ENCODE results near the gene LOXL3. TPM values are rescaled to one million over a fixed set of nuclear protein-coding genes. Genes with fewer than 3 reads are reported as not detected.
A peak's percentile ranks its signal among the peaks of the same experiment; 100 is the strongest.

The LOXL3 gene
- total RNA-seq, 1 experiment from 2014 or later = 29.0 TPM

DNA sequence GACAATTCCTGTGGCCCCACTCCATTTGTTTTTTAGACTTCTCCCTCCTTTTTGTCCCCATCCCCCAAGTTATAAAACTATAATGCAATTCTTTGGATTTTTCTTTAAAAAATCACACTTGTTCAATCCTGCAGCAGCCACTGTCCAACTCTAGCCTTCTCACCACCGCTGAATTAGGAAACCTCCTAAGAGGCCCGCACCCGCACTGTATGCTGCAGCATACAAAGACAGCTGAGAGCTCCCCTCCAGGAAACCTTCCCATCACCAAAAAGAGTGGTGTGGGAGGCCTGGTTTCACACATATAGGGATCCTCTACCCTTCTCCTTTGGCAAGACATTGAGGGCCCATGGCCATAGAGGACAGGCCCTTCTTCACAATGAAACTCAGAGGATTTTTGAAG is 49.2 kb downstream of the LOXL3 start:
- Mint-ChIP-seq H3K36me3 (ENCODE audit: insufficient read depth in 1 of 3, low read depth in 3 of 3) (peaks cover 24 to 33% (median 24%) of the 10 kb centered on the region in 3 experiments), H3K4me1 (peaks cover 56 to 63% of the 10 kb centered on the region in 2 experiments), H3K9me3 (peaks cover 3 to 5% of the 10 kb centered on the region in 2 experiments; a peak in 3 of 5 replicates), H3K27ac (no peak overlapping the region), H3K27me3 (ENCODE audit: low read depth) (peaks cover 79% of the 10 kb centered on the region), H3K4me3 (peak overlapping the region in 1 of 2 experiments; percentile 85; a peak in 3 of 5 replicates)
- no peak overlapping the region for H3K18ac ChIP-seq (ENCODE audit: insufficient read length, low read depth, low read length)
- H3K14ac ChIP-seq (ENCODE audit: insufficient read depth, low read length) = no peak overlapping the region
- no peak overlapping the region for H2BK120ac ChIP-seq (ENCODE audit: low read depth, low read length, poor library complexity, severe bottlenecking)
- no peak overlapping the region for H4K5ac ChIP-seq (ENCODE audit: insufficient read length, low read depth, low read length)
- H4K91ac ChIP-seq (ENCODE audit: insufficient read length, low read depth, low read length) = no peak overlapping the region
- H2BK5ac ChIP-seq (ENCODE audit: insufficient read length, low read length) = no peak overlapping the region
- no peak overlapping the region for H2BK15ac ChIP-seq (ENCODE audit: low read depth, low read length)
- H2BK12ac ChIP-seq (ENCODE audit: insufficient read length, low read depth, low read length) = no peak overlapping the region
- no peak overlapping the region for H3K4ac ChIP-seq (ENCODE audit: low read depth, low read length)
- H4K8ac ChIP-seq (replicated peaks; ENCODE audit: insufficient read length, low read depth, low read length) = no peak overlapping the region
- H3K23me2 ChIP-seq (ENCODE audit: insufficient read length, low read depth, low read length, poor library complexity, severe bottlenecking) = peaks cover 25% of the 10 kb centered on the region
- no peaks in the 10 kb centered on the region for H3K9me3 ChIP-seq (ENCODE audit: control insufficient read depth, low read depth, low read length)
- H3K56ac ChIP-seq (ENCODE audit: insufficient read length, low read depth, low read length) = no peak overlapping the region
- H3K79me2 ChIP-seq (ENCODE audit: insufficient read depth, low read length) = no peaks in the 10 kb centered on the region
- H3K79me1 ChIP-seq (ENCODE audit: insufficient read depth, low read depth, low read length, poor library complexity, severe bottlenecking) = no peaks in the 10 kb centered on the region
- no CpG with 5 or more reads among the region's 3 CpGs for WGBS (ENCODE audit: extremely low coverage, insufficient read length, low lambda C conversion rate)
- TF ChIP-seq, protein P1, sequence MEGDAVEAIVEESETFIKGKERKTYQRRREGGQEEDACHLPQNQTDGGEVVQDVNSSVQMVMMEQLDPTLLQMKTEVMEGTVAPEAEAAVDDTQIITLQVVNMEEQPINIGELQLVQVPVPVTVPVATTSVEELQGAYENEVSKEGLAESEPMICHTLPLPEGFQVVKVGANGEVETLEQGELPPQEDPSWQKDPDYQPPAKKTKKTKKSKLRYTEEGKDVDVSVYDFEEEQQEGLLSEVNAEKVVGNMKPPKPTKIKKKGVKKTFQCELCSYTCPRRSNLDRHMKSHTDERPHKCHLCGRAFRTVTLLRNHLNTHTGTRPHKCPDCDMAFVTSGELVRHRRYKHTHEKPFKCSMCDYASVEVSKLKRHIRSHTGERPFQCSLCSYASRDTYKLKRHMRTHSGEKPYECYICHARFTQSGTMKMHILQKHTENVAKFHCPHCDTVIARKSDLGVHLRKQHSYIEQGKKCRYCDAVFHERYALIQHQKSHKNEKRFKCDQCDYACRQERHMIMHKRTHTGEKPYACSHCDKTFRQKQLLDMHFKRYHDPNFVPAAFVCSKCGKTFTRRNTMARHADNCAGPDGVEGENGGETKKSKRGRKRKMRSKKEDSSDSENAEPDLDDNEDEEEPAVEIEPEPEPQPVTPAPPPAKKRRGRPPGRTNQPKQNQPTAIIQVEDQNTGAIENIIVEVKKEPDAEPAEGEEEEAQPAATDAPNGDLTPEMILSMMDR (conservative IDR thresholded peaks at IDR 0.05) = no peak
- DNase-seq = no peak
- no peak overlapping the region for H3K23ac ChIP-seq (ENCODE audit: insufficient read length, low read depth, low read length)
- H3K4me1 ChIP-seq (ENCODE audit: insufficient read depth, low read length) = peaks cover 4% of the 10 kb centered on the region; the same call in 1 of the 2 replicates
- H2AK5ac ChIP-seq (ENCODE audit: insufficient read length, low read length) = no peak overlapping the region
- H3K27ac ChIP-seq (ENCODE audit: insufficient read length, low read depth, low read length) = no peak overlapping the region
- H3T11ph ChIP-seq (ENCODE audit: low read length) = no peak overlapping the region
- H3K4me2 ChIP-seq (ENCODE audit: insufficient read depth, insufficient read length, low read length) = no peak overlapping the region
- H2BK20ac ChIP-seq (ENCODE audit: low read depth, low read length, poor library complexity, severe bottlenecking) = no peak overlapping the region
- peaks cover 56% of the 10 kb centered on the region for H3K27me3 ChIP-seq (ENCODE audit: insufficient read depth, low read length)
- H2AFZ ChIP-seq (ENCODE audit: low read length) = no peak overlapping the region
- no peaks in the 10 kb centered on the region for H4K20me1 ChIP-seq (ENCODE audit: control insufficient read depth, insufficient read depth, insufficient read length)
- H3K9ac ChIP-seq (ENCODE audit: extremely low read depth, insufficient read length, low read length) = no peak overlapping the region

Measured in H9 (cell line).